ENCODE measurements around the gene ULK4. TPM values are rescaled to one million over a fixed set of nuclear protein-coding genes. Genes with fewer than 3 reads are reported as not detected.
A peak's percentile ranks its signal among the peaks of the same experiment; 100 is the strongest.

The ULK4 gene
- total and polyA plus RNA-seq, 2 of the 8 experiments (the other 6 are each of a cell fraction or from before 2014, with no cell fraction given) = 3.0 to 10.8 TPM

DNA sequence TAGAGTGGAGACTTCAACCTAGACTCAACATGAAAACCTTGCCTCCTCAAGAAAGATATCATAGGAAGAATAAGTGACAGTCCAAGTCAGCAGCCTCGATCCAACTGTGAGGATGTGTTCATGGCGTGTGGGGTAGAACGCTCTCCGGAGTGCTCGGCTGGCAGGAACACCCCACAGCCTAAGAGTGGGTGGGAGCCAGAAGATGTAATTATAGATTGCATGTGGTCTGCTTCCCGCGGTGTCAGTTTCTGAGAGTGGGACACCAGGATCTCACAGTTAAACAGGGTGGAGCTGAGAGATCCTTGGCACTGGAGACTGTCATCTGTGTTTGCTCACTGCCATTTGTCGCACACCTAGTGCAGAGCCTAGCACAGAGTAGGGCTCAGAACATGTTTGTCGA is 604.6 kb downstream of the ULK4 start:
- no peak overlapping the region for H3K27ac ChIP-seq (ENCODE audit: low read depth, low read length)
- no peak overlapping the region for H2AK5ac ChIP-seq (ENCODE audit: low read depth, low read length)
- FAIRE-seq (peak; percentile 13), DNase-seq (ENCODE audit: low read depth in 1 of 2, low spot score in 2 of 2) (no peak)
- no peak overlapping the region for H3K56ac ChIP-seq (replicated peaks; ENCODE audit: insufficient read length, low read depth, low read length)
- H3K27me3 ChIP-seq (replicated peaks in 1 of 4; ENCODE audit: control insufficient read depth in 3 of 4, extremely low read depth in 1 of 4, insufficient read depth in 3 of 4, low read length in 3 of 4) = no peaks in the 10 kb centered on the region
- H3K23ac ChIP-seq (ENCODE audit: insufficient read length) = no peak overlapping the region
- POLR2A ChIA-PET (ENCODE audit: partially characterized antibody) = no interaction called here
- no peaks in the 10 kb centered on the region for H3K36me3 ChIP-seq (ENCODE audit: control insufficient read depth in 2 of 4, insufficient read depth in 4 of 4, low read length in 3 of 4)
- H2BK15ac ChIP-seq (ENCODE audit: low read length) = no peak overlapping the region
- no peak overlapping the region for H4K91ac ChIP-seq (replicated peaks; ENCODE audit: insufficient read length, low read length)
- no peak overlapping the region for H3K4ac ChIP-seq (replicated peaks; ENCODE audit: insufficient read length, low read depth, low read length)
- no peak overlapping the region for H3K14ac ChIP-seq (ENCODE audit: insufficient read length)
- H3K4me3 ChIP-seq (ENCODE audit: extremely low read depth in 1 of 4, insufficient read depth in 2 of 4, low read depth in 3 of 4, low read length in 4 of 4) = no peak overlapping the region
- H3K23me2 ChIP-seq (ENCODE audit: low read depth, low read length) = no peaks in the 10 kb centered on the region
- H2AFZ ChIP-seq (ENCODE audit: low read length) = no peak overlapping the region
- CTCF ChIA-PET (ENCODE audit: partially characterized antibody) = no interaction called here
- no peak overlapping the region for H2BK5ac ChIP-seq (ENCODE audit: low read depth, low read length)
- no peak overlapping the region for H3K4me2 ChIP-seq (ENCODE audit: insufficient read depth in 1 of 2, low read depth in 2 of 2, low read length in 2 of 2)
- H3K9ac ChIP-seq (replicated peaks in 1 of 4; ENCODE audit: extremely low read depth in 1 of 4, low read depth in 3 of 4, low read length in 3 of 4) = no peak overlapping the region
- H3K9me3 ChIP-seq (ENCODE audit: insufficient read depth in 2 of 2, low read depth in 1 of 2, low read length in 1 of 2) = no peaks in the 10 kb centered on the region
- no peak overlapping the region for H4K5ac ChIP-seq (ENCODE audit: insufficient read length, low read depth, low read length)
- no peak overlapping the region for H2BK120ac ChIP-seq (replicated peaks; ENCODE audit: low read depth, low read length)
- no peaks in the 10 kb centered on the region for H4K20me1 ChIP-seq (replicated peaks in 1 of 2; ENCODE audit: control insufficient read depth in 1 of 2, insufficient read depth in 2 of 2, low read length in 2 of 2)
- TF ChIP-seq CHD1 (IDR thresholded peaks at IDR 0.05; ENCODE audit: low read depth, low read length) (no peak), POLR2AphosphoS5 (IDR thresholded peaks at IDR 0.05; ENCODE audit: low read depth, low read length) (no peak), RBBP5 (IDR thresholded peaks at IDR 0.05; ENCODE audit: borderline replicate concordance, low read depth, low read length) (no peak), TAF7 (optimal IDR thresholded peaks at IDR 0.05; ENCODE audit: borderline replicate concordance, low read depth, low read length) (no peak), EGR1 (IDR thresholded peaks at IDR 0.05; ENCODE audit: borderline replicate concordance, low read depth, low read length) (no peak), RXRA (IDR thresholded peaks at IDR 0.05; ENCODE audit: insufficient read depth, low read depth, low read length) (no peak), RFX5 (IDR thresholded peaks at IDR 0.05; ENCODE audit: borderline replicate concordance, low read depth, low read length) (no peak), SIRT6 (IDR thresholded peaks at IDR 0.05; ENCODE audit: low read length) (no peak)
- H3K4me1 ChIP-seq (replicated peaks in 1 of 4; ENCODE audit: control insufficient read depth in 3 of 4, insufficient read depth in 4 of 4, low read length in 3 of 4) = peaks cover 0 to 2% (median 0%) of the 10 kb centered on the region in 4 experiments; a peak in 2 of 7 replicates
- no peaks in the 10 kb centered on the region for H3K79me1 ChIP-seq (ENCODE audit: low read depth, low read length)
- H3K18ac ChIP-seq (ENCODE audit: extremely low read depth, low read length) = no peak overlapping the region
- no peak overlapping the region; the same call in 1 of the 2 replicates for H2BK12ac ChIP-seq (ENCODE audit: low read depth, low read length)
- H3K79me2 ChIP-seq (ENCODE audit: control insufficient read depth in 1 of 2, insufficient read depth in 2 of 2, low read length in 2 of 2) = no peaks in the 10 kb centered on the region
- WGBS, 2 experiments (ENCODE audit: extremely low coverage in 1 of 2, insufficient coverage in 1 of 2, insufficient read length in 1 of 2, insufficient replicate concordance in 2 of 2, low coverage in 1 of 2, low lambda C conversion rate in 2 of 2, missing lambda C conversion rate in 1 of 2) = 95% methylated on average over 9 of the region's 9 CpGs; no CpG with 5 or more reads in 1 of the 2 experiments
- no peak overlapping the region; the same call in 1 of the 2 replicates for H2BK20ac ChIP-seq (ENCODE audit: low read length)
- H4K8ac ChIP-seq (ENCODE audit: extremely low read depth, insufficient read depth, low read length) = no peak overlapping the region

Measured in H1 (cell line).